Measurements from ENCODE around the gene C2CD4A.

The C2CD4A gene

DNA sequence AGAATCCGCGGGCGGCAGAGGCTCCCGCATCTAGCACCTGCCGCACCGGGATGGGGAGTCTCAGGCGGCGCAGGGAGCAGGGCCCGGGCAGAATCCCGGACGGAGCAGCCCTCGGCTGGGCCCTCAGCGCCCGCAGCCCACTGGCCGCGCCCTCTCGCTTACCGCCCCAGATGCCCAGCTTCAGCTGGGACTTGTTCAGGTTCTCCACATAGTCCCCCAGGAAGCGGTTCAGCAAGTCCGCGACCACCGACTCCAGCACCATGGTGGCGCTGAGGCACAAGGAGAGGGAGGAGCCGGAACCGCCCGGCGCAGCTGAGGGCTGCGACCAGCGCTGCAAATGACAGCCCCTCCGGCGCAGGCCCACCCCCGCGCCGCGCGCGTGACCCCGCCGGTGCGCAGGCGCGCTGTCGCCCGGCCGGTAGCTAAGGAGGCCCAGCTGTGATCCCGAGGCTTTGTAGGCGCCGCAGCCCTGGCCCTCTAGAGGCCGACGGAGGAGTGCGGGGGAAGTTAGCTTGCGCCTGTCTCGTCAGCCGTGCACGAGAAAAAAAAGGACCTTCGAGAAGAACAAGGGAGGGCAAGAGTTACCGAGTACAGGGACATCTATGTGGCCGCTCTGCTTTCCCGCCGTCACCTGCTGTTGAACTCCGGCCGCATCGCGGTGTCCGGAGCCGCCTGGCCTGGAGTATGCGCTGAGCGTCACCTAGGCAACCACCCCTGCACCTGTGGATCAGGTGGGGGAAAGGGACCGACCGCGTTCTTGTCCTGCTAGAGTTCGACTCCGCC, 6.5 kb upstream of the C2CD4A start, which contains the start of gene VPS13C:
Gene VPS13C, minus strand, starts transcription at position 335 of the 783 bp plus-strand sequence. Its CDS starts 73 bp downstream, at position 262.
- peak within 1 kb of the TSS; percentile 87 for H2AFZ ChIP-seq (ENCODE audit: low read length)
- TF ChIP-seq, protein P1, sequence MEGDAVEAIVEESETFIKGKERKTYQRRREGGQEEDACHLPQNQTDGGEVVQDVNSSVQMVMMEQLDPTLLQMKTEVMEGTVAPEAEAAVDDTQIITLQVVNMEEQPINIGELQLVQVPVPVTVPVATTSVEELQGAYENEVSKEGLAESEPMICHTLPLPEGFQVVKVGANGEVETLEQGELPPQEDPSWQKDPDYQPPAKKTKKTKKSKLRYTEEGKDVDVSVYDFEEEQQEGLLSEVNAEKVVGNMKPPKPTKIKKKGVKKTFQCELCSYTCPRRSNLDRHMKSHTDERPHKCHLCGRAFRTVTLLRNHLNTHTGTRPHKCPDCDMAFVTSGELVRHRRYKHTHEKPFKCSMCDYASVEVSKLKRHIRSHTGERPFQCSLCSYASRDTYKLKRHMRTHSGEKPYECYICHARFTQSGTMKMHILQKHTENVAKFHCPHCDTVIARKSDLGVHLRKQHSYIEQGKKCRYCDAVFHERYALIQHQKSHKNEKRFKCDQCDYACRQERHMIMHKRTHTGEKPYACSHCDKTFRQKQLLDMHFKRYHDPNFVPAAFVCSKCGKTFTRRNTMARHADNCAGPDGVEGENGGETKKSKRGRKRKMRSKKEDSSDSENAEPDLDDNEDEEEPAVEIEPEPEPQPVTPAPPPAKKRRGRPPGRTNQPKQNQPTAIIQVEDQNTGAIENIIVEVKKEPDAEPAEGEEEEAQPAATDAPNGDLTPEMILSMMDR (IDR thresholded peaks at IDR 0.05; ENCODE audit: low read length): peak; percentile 69
- no peak for TF ChIP-seq EZH2 (optimal IDR thresholded peaks at IDR 0.05; ENCODE audit: low read depth, low read length)

DNA sequence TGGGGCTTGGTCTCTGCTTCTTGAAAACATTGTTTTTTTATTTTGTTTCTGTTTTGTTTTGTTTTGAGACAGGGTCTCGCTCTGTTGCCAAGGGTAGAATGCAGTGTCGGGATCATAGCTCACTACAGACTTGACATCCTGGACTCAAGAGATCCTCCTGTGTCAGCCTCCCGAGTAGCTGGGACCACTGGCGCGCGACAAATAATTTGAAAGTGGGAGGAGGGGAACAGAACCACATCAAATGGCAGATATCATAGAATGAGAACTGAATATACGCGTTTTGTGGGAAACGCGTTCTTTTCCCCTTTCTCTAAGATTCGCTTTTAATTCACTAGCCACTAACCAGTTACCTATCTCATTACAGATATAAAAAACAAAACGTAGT, 5.9 kb upstream of the C2CD4A start:
- 0 out of 2 replicates have a peak, but pooled peaks cover 3% of the 10 kb centered on the region for H3K27me3 ChIP-seq (replicated peaks; ENCODE audit: insufficient read depth, low read length)

More for the DNA sequence above, 6.5 kb upstream of the C2CD4A start, which contains the start of gene VPS13C:
- Histone ChIP-seq H3K4me1 (ENCODE audit: low read length) (0 out of 2 replicates have a peak, but pooled peaks cover 4% of the 10 kb centered on the region), H3K9me2 (replicated peaks; ENCODE audit: insufficient read depth, low read length) (no peaks in the 10 kb centered on the region), H3K36me3 (replicated peaks; ENCODE audit: insufficient read depth, low read length) (no peaks in the 10 kb centered on the region), H3K9ac (ENCODE audit: low read length) (peak within 1 kb of the TSS; percentile 93), H3K9me3 (replicated peaks; ENCODE audit: insufficient read depth, low read length) (no peaks in the 10 kb centered on the region), H3K27ac (ENCODE audit: low read length) (peak within 1 kb of the TSS; percentile 94), H3K4me2 (ENCODE audit: low read depth, low read length) (peak within 1 kb of the TSS; percentile 56), H3K4me3 (ENCODE audit: low read length) (peak within 1 kb of the TSS; percentile 83), H3K79me2 (ENCODE audit: low read length) (peaks cover 43% of the 10 kb centered on the region), H3F3A (ENCODE audit: insufficient read depth, low read length) (peaks cover 25% of the 10 kb centered on the region), H4K20me1 (ENCODE audit: insufficient read depth, low read length) (0 out of 2 replicates have a peak, but pooled peaks cover 5% of the 10 kb centered on the region), H3K27me3 (replicated peaks; ENCODE audit: insufficient read depth, low read length) (no peaks in the 10 kb centered on the region)
- peak; percentile 96 for DNase-seq

DNA sequence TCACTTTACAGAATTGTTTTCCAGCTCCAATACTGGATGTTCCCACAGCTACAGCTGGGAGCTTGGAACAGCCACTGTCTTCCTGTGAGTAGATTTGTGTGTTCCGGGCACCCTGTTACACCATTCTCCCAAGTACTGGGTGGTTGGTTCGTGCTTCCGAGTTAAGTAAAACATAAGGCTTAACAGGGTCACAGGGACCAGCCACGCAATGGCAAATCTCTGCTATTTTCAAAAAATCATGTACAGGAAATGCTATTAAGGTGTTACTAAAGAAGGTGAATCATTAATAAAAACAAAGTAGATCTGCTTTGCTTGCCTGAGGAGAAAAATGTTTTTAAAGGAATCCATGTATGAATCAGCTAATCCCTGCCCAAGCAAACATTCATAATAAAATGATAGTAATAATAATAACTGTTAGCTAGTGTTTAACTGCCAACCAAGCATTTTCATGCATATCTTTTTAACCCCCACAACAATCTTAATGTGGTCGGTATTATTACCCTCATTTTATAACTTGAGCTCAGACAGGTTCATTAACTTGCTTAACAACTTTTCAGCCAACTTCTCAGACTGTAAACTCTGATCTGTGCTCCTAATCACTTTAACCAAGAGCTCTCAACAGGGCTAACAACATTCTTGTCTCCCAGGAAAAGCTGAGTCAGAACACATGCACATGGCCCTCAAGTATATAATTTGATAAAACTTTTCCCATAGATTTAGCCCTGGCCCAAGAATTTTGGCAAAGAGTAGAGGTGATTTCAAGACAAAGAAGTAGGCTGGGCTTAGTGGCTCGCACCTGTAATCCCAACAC, 2.7 kb upstream of the C2CD4A start:
- Histone ChIP-seq H3K27me3 (replicated peaks; ENCODE audit: insufficient read depth, low read length) (peaks cover 12% of the 10 kb centered on the region; the same call in 1 of the 2 replicates), H3K4me2 (ENCODE audit: low read depth, low read length) (no peak overlapping the region), H4K20me1 (ENCODE audit: insufficient read depth, low read length) (no peaks in the 10 kb centered on the region), H3K9me3 (replicated peaks; ENCODE audit: insufficient read depth, low read length) (no peaks in the 10 kb centered on the region), H3K4me1 (ENCODE audit: low read length) (0 out of 2 replicates have a peak, but pooled peaks cover 4% of the 10 kb centered on the region), H3K9ac (ENCODE audit: low read length) (no peak overlapping the region), H3K79me2 (ENCODE audit: low read length) (peaks cover 7% of the 10 kb centered on the region), H2AFZ (ENCODE audit: low read length) (no peak overlapping the region), H3F3A (ENCODE audit: insufficient read depth, low read length) (peaks cover 32% of the 10 kb centered on the region), H3K36me3 (replicated peaks; ENCODE audit: insufficient read depth, low read length) (no peaks in the 10 kb centered on the region), H3K4me3 (ENCODE audit: low read length) (no peak overlapping the region), H3K9me2 (replicated peaks; ENCODE audit: insufficient read depth, low read length) (no peaks in the 10 kb centered on the region), H3K27ac (ENCODE audit: low read length) (no peak overlapping the region)
- TF ChIP-seq, protein P1 (IDR thresholded peaks at IDR 0.05; ENCODE audit: low read length): no peak
- no peak for TF ChIP-seq EZH2 (optimal IDR thresholded peaks at IDR 0.05; ENCODE audit: low read depth, low read length)
- TF ChIP-seq EZH2phosphoT487 (IDR thresholded peaks at IDR 0.05; ENCODE audit: low read length): no peak
- DNase-seq: no peak

More for the DNA sequence above, 5.9 kb upstream of the C2CD4A start:
- DNase-seq: peak; percentile 30
- Histone ChIP-seq H3K9me3 (replicated peaks; ENCODE audit: insufficient read depth, low read length) (no peaks in the 10 kb centered on the region), H3F3A (ENCODE audit: insufficient read depth, low read length) (peaks cover 25% of the 10 kb centered on the region), H3K4me2 (ENCODE audit: low read depth, low read length) (peak overlapping the region; percentile 56), H3K9me2 (replicated peaks; ENCODE audit: insufficient read depth, low read length) (no peaks in the 10 kb centered on the region), H3K79me2 (ENCODE audit: low read length) (peaks cover 38% of the 10 kb centered on the region), H2AFZ (ENCODE audit: low read length) (peak overlapping the region; percentile 72), H3K4me3 (ENCODE audit: low read length) (peak overlapping the region; percentile 83), H3K4me1 (ENCODE audit: low read length) (0 out of 2 replicates have a peak, but pooled peaks cover 4% of the 10 kb centered on the region), H3K36me3 (replicated peaks; ENCODE audit: insufficient read depth, low read length) (no peaks in the 10 kb centered on the region), H3K9ac (ENCODE audit: low read length) (peak overlapping the region; percentile 93), H4K20me1 (ENCODE audit: insufficient read depth, low read length) (0 out of 2 replicates have a peak, but pooled peaks cover under 1% of the 10 kb centered on the region), H3K27ac (ENCODE audit: low read length) (peak overlapping the region; percentile 94; the same call in 1 of the 2 replicates)
- no peak for TF ChIP-seq EZH2phosphoT487 (IDR thresholded peaks at IDR 0.05; ENCODE audit: low read length)
- TF ChIP-seq, protein P1 (IDR thresholded peaks at IDR 0.05; ENCODE audit: low read length): no peak
- TF ChIP-seq EZH2 (optimal IDR thresholded peaks at IDR 0.05; ENCODE audit: low read depth, low read length): no peak

Measured in MM.1S (cell line).